Lower leg skin (tissue), 4 donors: ENCODE data around the gene EPHX1. TPM values are rescaled to one million over a fixed set of nuclear protein-coding genes. Genes with fewer than 3 reads are reported as not detected.

ENCODE experiments used
- DNase-seq, 2 donors: peaks; one replicate each; pipeline ENCODE4 v3.0.0-alpha.2; 2019; ENCODE audit warnings: low spot score in 2 of 2
- H3K4me3 ChIP-seq: fragments of 200-600 bp; sonication (generic); 2 replicates; pipeline ENCODE4 v1.5.1; 2017; ENCODE audit warnings: mild to moderate bottlenecking, low read depth; ENCODE audit not compliant: poor library complexity, severe bottlenecking
- POLR2A ChIP-seq, 2 donors: fragments of 450-650 bp; IDR thresholded peaks; one replicate each; pipeline ENCODE4 v1.6.1; 2016 to 2017; ENCODE audit warnings: antibody characterized with exemption in 2 of 2, mild to moderate bottlenecking in 1 of 2, moderate library complexity in 1 of 2
- WGBS, 2 donors: methylation state at CpG; one replicate each; pipeline ENCODE4 v1.1.5; 2018; 5-methylcytosine and 5-hydroxymethylcytosine counted together
- intact Hi-C: fragments of 100-400 bp; cut with DNase I; formaldehyde crosslinking; loops from one replicate; pipeline ENCODE4 v1.15.0; 2023; ENCODE audit warnings: low total_unique reads
- total RNA-seq, 4 donors: library from RNA; depleted of rRNA; stranded (reverse); fragments of >200 nt; gene quantifications; one replicate each; pipeline ENCODE4 v1.1.0, GENCODE V29; 2016
- TF ChIP-seq, protein P1 (sequence below), 3 donors: fragments of 450-650 bp; IDR thresholded peaks; one replicate each; pipeline ENCODE4 v1.5.1; 2016; ENCODE audit warnings: antibody characterized with exemption in 3 of 3, mild to moderate bottlenecking in 3 of 3, moderate library complexity in 2 of 3

The EPHX1 gene
- total RNA-seq, 4 donors from 2014 or later: 42.9 to 62.7 (median 56.8) TPM

DNA sequence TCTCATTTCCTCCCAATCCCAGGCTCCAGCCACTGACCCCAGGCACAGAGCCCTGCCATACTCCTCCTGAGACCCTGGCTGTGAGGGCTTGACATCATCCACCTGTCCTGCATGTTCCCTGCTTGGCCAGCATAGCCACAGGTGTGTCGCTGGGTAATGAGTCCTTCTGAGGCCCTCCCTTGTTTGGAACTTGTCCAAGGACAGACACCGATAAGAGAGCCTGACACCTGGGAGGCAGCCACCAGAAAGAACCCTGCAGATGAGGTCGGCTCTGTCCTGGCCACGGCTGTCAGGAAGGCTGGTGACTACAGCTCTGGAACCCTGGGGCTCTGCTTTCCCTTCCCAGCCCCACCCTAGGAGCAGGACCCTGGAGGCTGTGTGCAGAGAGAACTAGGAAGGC is 37.7 kb downstream of the EPHX1 start:
- intact Hi-C loops: loop anchor here (5.0 kb wide), 1 partner anchor 375 kb away; no protein-coding TSS in a partner anchor
- 34 to 42% methylated on average over 4 of the region's 4 CpGs for WGBS, 2 donors

DNA sequence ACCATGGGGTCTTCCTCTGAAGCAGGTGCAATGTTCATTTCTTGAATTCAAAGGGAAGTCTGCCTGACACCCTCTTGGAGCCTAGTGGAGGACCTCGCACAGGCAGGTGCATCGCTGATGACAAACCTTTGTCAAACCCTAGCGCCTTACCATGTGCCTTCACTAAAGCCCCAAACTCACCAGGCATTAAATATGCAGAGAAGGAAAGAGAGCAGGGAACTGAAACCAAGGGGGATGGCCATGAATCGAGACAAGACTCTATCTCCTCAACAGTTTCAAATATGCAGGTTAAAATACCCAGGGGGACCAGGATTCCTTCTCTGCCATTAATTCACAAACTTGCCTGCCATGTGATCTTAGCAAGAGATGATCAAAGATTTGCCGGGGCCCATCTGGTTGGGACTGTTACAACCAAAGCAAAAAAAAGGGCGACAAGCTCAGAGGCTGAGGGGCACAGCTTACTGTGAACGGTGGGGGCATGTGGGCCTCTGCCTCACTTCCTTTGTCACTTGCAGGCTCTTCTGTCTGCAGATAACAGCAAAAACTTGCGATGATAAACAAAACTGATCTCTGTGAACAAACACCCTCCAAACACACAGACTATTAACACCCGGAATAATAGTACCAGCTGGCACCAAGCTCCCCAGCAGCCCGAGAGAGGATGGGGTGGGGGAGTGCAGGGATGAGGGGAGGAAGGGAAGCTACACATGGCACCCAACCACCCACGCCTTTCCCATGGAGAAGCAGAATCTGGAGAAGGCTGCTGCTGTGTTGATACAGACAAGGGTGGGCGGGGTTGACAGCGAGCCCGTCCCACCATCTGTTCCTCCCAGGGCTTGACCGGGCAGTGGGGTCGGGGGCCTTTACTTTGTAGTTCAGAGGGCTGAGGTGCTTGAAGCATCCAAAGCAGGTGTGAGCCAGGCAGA is 38.4 kb downstream of the EPHX1 start:
- WGBS, 2 donors: 66% methylated on average over 16 of the region's 16 CpGs
- TF ChIP-seq, protein P1, sequence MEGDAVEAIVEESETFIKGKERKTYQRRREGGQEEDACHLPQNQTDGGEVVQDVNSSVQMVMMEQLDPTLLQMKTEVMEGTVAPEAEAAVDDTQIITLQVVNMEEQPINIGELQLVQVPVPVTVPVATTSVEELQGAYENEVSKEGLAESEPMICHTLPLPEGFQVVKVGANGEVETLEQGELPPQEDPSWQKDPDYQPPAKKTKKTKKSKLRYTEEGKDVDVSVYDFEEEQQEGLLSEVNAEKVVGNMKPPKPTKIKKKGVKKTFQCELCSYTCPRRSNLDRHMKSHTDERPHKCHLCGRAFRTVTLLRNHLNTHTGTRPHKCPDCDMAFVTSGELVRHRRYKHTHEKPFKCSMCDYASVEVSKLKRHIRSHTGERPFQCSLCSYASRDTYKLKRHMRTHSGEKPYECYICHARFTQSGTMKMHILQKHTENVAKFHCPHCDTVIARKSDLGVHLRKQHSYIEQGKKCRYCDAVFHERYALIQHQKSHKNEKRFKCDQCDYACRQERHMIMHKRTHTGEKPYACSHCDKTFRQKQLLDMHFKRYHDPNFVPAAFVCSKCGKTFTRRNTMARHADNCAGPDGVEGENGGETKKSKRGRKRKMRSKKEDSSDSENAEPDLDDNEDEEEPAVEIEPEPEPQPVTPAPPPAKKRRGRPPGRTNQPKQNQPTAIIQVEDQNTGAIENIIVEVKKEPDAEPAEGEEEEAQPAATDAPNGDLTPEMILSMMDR (IDR thresholded peaks at IDR 0.05): no peak
- no peak for TF ChIP-seq POLR2A (IDR thresholded peaks at IDR 0.05)
- DNase-seq: no peak
- intact Hi-C loops: loop anchor here (5.0 kb wide), 1 partner anchor 376 kb away; no protein-coding TSS in a partner anchor
- H3K4me3 ChIP-seq: no peak overlapping the region

More for the DNA sequence above, 37.7 kb downstream of the EPHX1 start:
- TF ChIP-seq, protein P1 (IDR thresholded peaks at IDR 0.05): no peak
- TF ChIP-seq POLR2A (IDR thresholded peaks at IDR 0.05): no peak
- H3K4me3 ChIP-seq: no peak overlapping the region
- no peak for DNase-seq

DNA sequence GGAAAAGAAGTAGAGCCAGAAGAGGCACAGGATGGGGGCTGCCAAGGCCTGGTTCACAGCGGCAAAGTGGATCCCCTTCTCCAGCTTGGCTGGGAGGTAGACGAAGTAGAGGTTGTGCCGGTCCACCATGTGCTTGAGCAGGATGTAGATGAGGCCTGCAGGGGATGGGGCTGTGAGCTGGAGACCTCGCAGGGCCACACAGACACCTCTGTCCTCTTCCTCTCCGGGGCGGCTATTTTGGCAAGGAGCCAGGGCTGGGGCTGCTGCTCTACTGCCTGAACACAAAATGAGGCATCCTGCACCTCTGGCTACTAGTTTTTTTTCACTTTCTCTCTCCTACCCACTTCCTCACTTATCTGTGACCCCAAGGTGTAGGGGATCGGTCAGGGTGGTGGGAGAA is 40.0 kb downstream of the EPHX1 start:
- no peak overlapping the region for H3K4me3 ChIP-seq
- TF ChIP-seq, protein P1 (IDR thresholded peaks at IDR 0.05): no peak
- TF ChIP-seq POLR2A (IDR thresholded peaks at IDR 0.05): no peak
- intact Hi-C loops: loop anchor here (5.0 kb wide), 1 partner anchor 378 kb away; no protein-coding TSS in a partner anchor
- WGBS, 2 donors: 62 to 79% methylated on average over 7 of the region's 7 CpGs
- DNase-seq: peak in 1 of 2 donors; percentile 91

DNA sequence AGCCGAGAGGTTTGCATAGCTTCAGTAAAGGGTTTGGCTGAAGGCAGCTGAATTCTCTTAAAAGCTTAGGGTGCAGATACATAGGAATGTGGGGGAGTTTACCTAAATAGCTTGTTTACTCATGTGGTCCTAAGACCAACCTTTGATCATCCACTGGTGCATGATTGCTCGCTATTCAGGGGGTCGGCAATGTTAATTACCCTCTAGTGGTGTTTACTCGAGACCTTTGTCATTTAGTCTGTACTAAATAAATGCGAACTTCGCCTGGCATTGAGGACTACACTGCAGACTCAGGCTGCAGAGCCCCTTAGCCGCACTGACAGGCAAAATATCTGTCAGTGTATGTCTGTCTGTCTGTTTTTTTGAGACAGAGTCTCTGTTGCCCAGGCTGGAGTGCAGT is 40.4 kb downstream of the EPHX1 start:
- no peak overlapping the region for H3K4me3 ChIP-seq
- no peak for DNase-seq
- intact Hi-C loops: no loop called here
- WGBS, 2 donors: 91 to 96% methylated on average over 7 of the region's 7 CpGs
- no peak for TF ChIP-seq POLR2A (IDR thresholded peaks at IDR 0.05)
- TF ChIP-seq, protein P1 (IDR thresholded peaks at IDR 0.05): no peak

DNA sequence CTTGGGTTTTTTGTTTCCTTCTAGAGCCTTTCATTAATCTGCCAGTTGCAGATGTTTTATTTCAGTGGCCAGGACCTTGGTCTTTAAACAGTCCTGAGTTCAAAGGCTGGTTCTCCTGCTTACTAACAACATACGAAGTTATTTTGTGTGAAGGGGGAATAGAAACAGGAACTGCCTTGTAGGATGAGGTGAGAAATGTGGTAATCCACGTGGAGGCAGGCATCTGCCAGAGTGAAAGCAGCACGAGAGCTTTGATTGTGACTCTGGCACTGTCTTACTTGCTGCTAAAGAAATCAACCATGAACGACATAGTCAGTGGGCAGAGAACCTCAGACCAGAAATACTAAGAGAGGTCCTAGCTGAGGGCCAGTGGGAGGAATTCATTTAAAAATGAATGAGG is 41.9 kb downstream of the EPHX1 start:
- TF ChIP-seq, protein P1 (IDR thresholded peaks at IDR 0.05): no peak
- H3K4me3 ChIP-seq: no peak overlapping the region
- no peak for DNase-seq
- intact Hi-C loops: no loop called here
- WGBS, 2 donors: 47 to 55% methylated on average over 4 of the region's 4 CpGs
